HEK293 (cell line): ENCODE data around the gene TCF12.

Experiments used
- CTCF ChIA-PET: fragments of 350-600 bp; formaldehyde crosslinking; extraction: SDS; loops from one replicate; lab custom pipeline; 2021; ENCODE audit warnings: antibody characterized with exemption; lab: Yijun Ruan, JAX
- POLR2A ChIA-PET: fragments of 300-600 bp; formaldehyde crosslinking; extraction: SDS; loops from one replicate; lab custom pipeline; 2020; ENCODE audit warnings: antibody characterized with exemption, inconsistent platforms; lab: Yijun Ruan, JAX
- H3K27ac ChIP-seq: fragments of 200-500 bp; sonication (Bioruptor generic); 2 replicates; pipeline ENCODE4 v1.5.1; 2014; ENCODE audit warnings: low read depth, low read length, control low read depth, inconsistent platforms; ENCODE audit errors: extremely low read depth
- H3K36me3 ChIP-seq, 2 experiments: fragments of 200-500 bp in 1 of 2; sonication (Bioruptor generic) in 1 of 2; 1 replicate in 1 of 2; 2 replicates in 1 of 2; pipeline ENCODE4 v1.5.1; 2014 to 2017; ENCODE audit warnings: inconsistent platforms in 2 of 2, low read length in 2 of 2; ENCODE audit not compliant: control insufficient read depth in 2 of 2, insufficient read depth in 1 of 2
- H3K4me1 ChIP-seq: fragments of 200-500 bp; sonication (Bioruptor generic); 2 replicates; pipeline ENCODE4 v1.5.1; 2014; ENCODE audit warnings: mild to moderate bottlenecking, low read length, inconsistent platforms; ENCODE audit not compliant: control insufficient read depth, insufficient read depth
- H3K4me3 ChIP-seq: 2 replicates; pipeline ENCODE4 v1.5.1; 2011; ENCODE audit warnings: low read depth, mild to moderate bottlenecking, control low read depth, low read length, moderate library complexity
- H3K9me3 ChIP-seq: fragments of 200-500 bp; sonication (Bioruptor generic); 2 replicates; pipeline ENCODE4 v1.5.1; 2014; ENCODE audit warnings: low read depth, low read length, inconsistent platforms; ENCODE audit not compliant: control insufficient read depth, insufficient read depth
- ATF2 ChIP-seq: fragments of 450-650 bp; formaldehyde crosslinking; IDR thresholded peaks from 2 replicates; pipeline ENCODE4 v1.5.1; 2016; ENCODE audit warnings: missing biosample characterization, missing genetic modification characterization, low read depth
- SCRT1 ChIP-seq: fragments of 450-650 bp; formaldehyde crosslinking; IDR thresholded peaks from 2 replicates; pipeline ENCODE4 v1.5.1; 2016; ENCODE audit warnings: missing biosample characterization, missing genetic modification characterization, borderline replicate concordance
- SCRT2 ChIP-seq: fragments of 450-650 bp; formaldehyde crosslinking; IDR thresholded peaks from 2 replicates; pipeline ENCODE4 v1.5.1; 2016; ENCODE audit warnings: missing biosample characterization, missing genetic modification characterization
- TRIM28 ChIP-seq: IDR thresholded peaks from 2 replicates; pipeline ENCODE4 v1.6.1; 2011; ENCODE audit warnings: low read length, control low read depth, borderline replicate concordance
- WT1 ChIP-seq: fragments of 450-650 bp; formaldehyde crosslinking; IDR thresholded peaks from 2 replicates; pipeline ENCODE4 v1.5.1; 2016; ENCODE audit warnings: missing biosample characterization, missing genetic modification characterization
- ZBTB17 ChIP-seq: fragments of 450-650 bp; formaldehyde crosslinking; IDR thresholded peaks from 2 replicates; pipeline ENCODE4 v1.5.1; 2016; ENCODE audit warnings: missing biosample characterization, missing genetic modification characterization
- ZBTB20 ChIP-seq: fragments of 450-650 bp; formaldehyde crosslinking; IDR thresholded peaks from 2 replicates; pipeline ENCODE4 v1.5.1; 2016; ENCODE audit warnings: missing biosample characterization, missing genetic modification characterization
- ZBTB6 ChIP-seq: fragments of 450-650 bp; formaldehyde crosslinking; IDR thresholded peaks from 2 replicates; pipeline ENCODE4 v1.5.1; 2017; ENCODE audit warnings: missing biosample characterization, missing genetic modification characterization
- ZFHX2 ChIP-seq: fragments of 450-650 bp; formaldehyde crosslinking; conservative IDR thresholded peaks from 2 replicates; pipeline ENCODE4 v1.5.1; 2016; ENCODE audit warnings: missing biosample characterization, missing genetic modification characterization
- ZNF114 ChIP-seq: fragments of 450-650 bp; formaldehyde crosslinking; IDR thresholded peaks from 2 replicates; pipeline ENCODE4 v1.5.0; 2017; ENCODE audit warnings: missing biosample characterization, missing genetic modification characterization
- ZNF132 ChIP-seq: fragments of 450-650 bp; formaldehyde crosslinking; IDR thresholded peaks from 2 replicates; pipeline ENCODE4 v1.5.1; 2017; ENCODE audit warnings: missing biosample characterization, missing genetic modification characterization, borderline replicate concordance
- ZNF202 ChIP-seq: fragments of 450-650 bp; formaldehyde crosslinking; IDR thresholded peaks from 2 replicates; pipeline ENCODE4 v1.5.1; 2016; ENCODE audit warnings: missing biosample characterization, missing genetic modification characterization, borderline replicate concordance
- ZNF26 ChIP-seq: fragments of 450-650 bp; formaldehyde crosslinking; IDR thresholded peaks from 2 replicates; pipeline ENCODE4 v1.5.1; 2016; ENCODE audit warnings: missing biosample characterization, missing genetic modification characterization
- ZNF266 ChIP-seq: fragments of 450-650 bp; formaldehyde crosslinking; IDR thresholded peaks from 2 replicates; pipeline ENCODE4 v1.5.1; 2016; ENCODE audit warnings: missing biosample characterization, missing genetic modification characterization, low read depth
- ZNF324 ChIP-seq: fragments of 450-650 bp; formaldehyde crosslinking; IDR thresholded peaks from 2 replicates; pipeline ENCODE4 v1.5.1; 2016; ENCODE audit warnings: missing biosample characterization, missing genetic modification characterization
- ZNF335 ChIP-seq: fragments of 450-650 bp; formaldehyde crosslinking; conservative IDR thresholded peaks from 2 replicates; pipeline ENCODE4 v1.5.1; 2016; ENCODE audit warnings: missing biosample characterization, missing genetic modification characterization
- ZNF529 ChIP-seq: fragments of 450-650 bp; formaldehyde crosslinking; IDR thresholded peaks from 2 replicates; pipeline ENCODE4 v1.5.1; 2017; ENCODE audit warnings: missing genetic modification characterization, missing biosample characterization; ENCODE audit not compliant: insufficient replicate concordance
- ZNF555 ChIP-seq: fragments of 450-650 bp; formaldehyde crosslinking; conservative IDR thresholded peaks from 2 replicates; pipeline ENCODE4 v1.5.1; 2017; ENCODE audit warnings: missing biosample characterization, mild to moderate bottlenecking, missing genetic modification characterization, inconsistent platforms
- ZNF561 ChIP-seq: fragments of 450-650 bp; IDR thresholded peaks from 2 replicates; pipeline ENCODE4 v1.5.1; 2018; ENCODE audit warnings: missing biosample characterization, missing genetic modification characterization, borderline replicate concordance
- ZNF585B ChIP-seq: fragments of 450-650 bp; formaldehyde crosslinking; IDR thresholded peaks from 2 replicates; pipeline ENCODE4 v1.5.1; 2016; ENCODE audit warnings: missing biosample characterization, missing genetic modification characterization
- ZNF610 ChIP-seq: fragments of 450-650 bp; formaldehyde crosslinking; IDR thresholded peaks from 2 replicates; pipeline ENCODE4 v1.5.1; 2016; ENCODE audit warnings: missing biosample characterization, missing genetic modification characterization, borderline replicate concordance
- ZNF626 ChIP-seq: fragments of 450-650 bp; sonication (Bioruptor Pico); formaldehyde crosslinking; IDR thresholded peaks from 2 replicates; pipeline ENCODE4 v1.5.1; 2018; ENCODE audit warnings: missing biosample characterization, missing genetic modification characterization, inconsistent platforms
- ZNF670 ChIP-seq: fragments of 450-650 bp; formaldehyde crosslinking; IDR thresholded peaks from 2 replicates; pipeline ENCODE4 v1.5.1; 2016; ENCODE audit warnings: missing biosample characterization, missing genetic modification characterization, low read depth
- ZNF707 ChIP-seq: fragments of 450-650 bp; formaldehyde crosslinking; IDR thresholded peaks from 2 replicates; pipeline ENCODE4 v1.5.1; 2016; ENCODE audit warnings: missing biosample characterization, missing genetic modification characterization

Gene TCF12

GRCh38 chr15:57092252-57092651 lies 173.8 kb downstream of the TCF12 start:
- CTCF ChIA-PET: no interaction called here
- no peak for TF ChIP-seq TRIM28
- TF ChIP-seq ZNF132 (tag by site-specific recombination): no peak
- no peak for TF ChIP-seq ZNF626 (tag by site-specific recombination)
- TF ChIP-seq ZNF266 (tag by site-specific recombination): no peak
- no peak for TF ChIP-seq ZNF561 (tag by site-specific recombination)
- TF ChIP-seq ZNF529: no peak
- TF ChIP-seq WT1 (tag by site-specific recombination): no peak
- no peak for TF ChIP-seq ZNF707 (tag by site-specific recombination)
- no peak for TF ChIP-seq ZBTB20
- no peak for TF ChIP-seq ZFHX2
- no peak for TF ChIP-seq ZBTB6 (tag by site-specific recombination)
- no peak for TF ChIP-seq ZNF585B
- no peak for TF ChIP-seq SCRT1
- no peak for TF ChIP-seq ZNF610 (tag by site-specific recombination)
- no peak for TF ChIP-seq ZNF555 (tag by site-specific recombination)
- TF ChIP-seq ZNF202 (tag by site-specific recombination): no peak
- no peak for TF ChIP-seq ATF2 (tag by site-specific recombination)
- H3K4me3 ChIP-seq: no peak overlapping the region
- H3K9me3 ChIP-seq: no peaks in the 10 kb centered on the region
- POLR2A ChIA-PET: no interaction called here
- H3K4me1 ChIP-seq: no peaks in the 10 kb centered on the region; the same call in 1 of the 2 replicates
- H3K36me3 ChIP-seq: no peaks in the 10 kb centered on the region
- H3K27ac ChIP-seq: no peak overlapping the region

- ChIA-PET CTCF (interaction anchor here (1.2 kb wide), 1 partner anchor 604 kb away, joined by 5 read pairs; no protein-coding TSS in a partner anchor), POLR2A (no interaction called here)
- TF ChIP-seq ZNF26 (no peak), ZBTB17 (tag by site-specific recombination) (no peak), SCRT1 (peak; percentile 10; the same call in 1 of the 2 replicates), SCRT2 (tag by site-specific recombination) (peak; percentile 83), ZNF335 (tag by site-specific recombination) (no peak), ZNF324 (tag by site-specific recombination) (no peak), ZNF114 (tag by site-specific recombination) (no peak), ZNF670 (tag by site-specific recombination) (no peak)
- Histone ChIP-seq H3K4me1 (no peaks in the 10 kb centered on the region; the same call in 1 of the 2 replicates), H3K9me3 (no peaks in the 10 kb centered on the region), H3K27ac (no peak overlapping the region), H3K36me3 (no peaks in the 10 kb centered on the region), H3K4me3 (no peak overlapping the region)
Observed at GRCh38 chr15:57094321-57095257, 176.1 kb downstream of the TCF12 start.
